HG03139 (cell line): ENCODE data around the gene ZNF862.
A peak's percentile ranks its signal among the peaks of the same experiment; 100 is the strongest.
"Not testable (repeated sequence)": the region's sequence is repeated elsewhere in the genome, so short reads cannot be mapped to it uniquely, and the experiment has no call there.

Experiments used
- ATAC-seq: cut with Tn5 transposase; IDR thresholded peaks from one replicate; pipeline ENCODE4 v1.9.1; 2021; ENCODE audit not compliant: unreplicated experiment

Gene ZNF862

DNA sequence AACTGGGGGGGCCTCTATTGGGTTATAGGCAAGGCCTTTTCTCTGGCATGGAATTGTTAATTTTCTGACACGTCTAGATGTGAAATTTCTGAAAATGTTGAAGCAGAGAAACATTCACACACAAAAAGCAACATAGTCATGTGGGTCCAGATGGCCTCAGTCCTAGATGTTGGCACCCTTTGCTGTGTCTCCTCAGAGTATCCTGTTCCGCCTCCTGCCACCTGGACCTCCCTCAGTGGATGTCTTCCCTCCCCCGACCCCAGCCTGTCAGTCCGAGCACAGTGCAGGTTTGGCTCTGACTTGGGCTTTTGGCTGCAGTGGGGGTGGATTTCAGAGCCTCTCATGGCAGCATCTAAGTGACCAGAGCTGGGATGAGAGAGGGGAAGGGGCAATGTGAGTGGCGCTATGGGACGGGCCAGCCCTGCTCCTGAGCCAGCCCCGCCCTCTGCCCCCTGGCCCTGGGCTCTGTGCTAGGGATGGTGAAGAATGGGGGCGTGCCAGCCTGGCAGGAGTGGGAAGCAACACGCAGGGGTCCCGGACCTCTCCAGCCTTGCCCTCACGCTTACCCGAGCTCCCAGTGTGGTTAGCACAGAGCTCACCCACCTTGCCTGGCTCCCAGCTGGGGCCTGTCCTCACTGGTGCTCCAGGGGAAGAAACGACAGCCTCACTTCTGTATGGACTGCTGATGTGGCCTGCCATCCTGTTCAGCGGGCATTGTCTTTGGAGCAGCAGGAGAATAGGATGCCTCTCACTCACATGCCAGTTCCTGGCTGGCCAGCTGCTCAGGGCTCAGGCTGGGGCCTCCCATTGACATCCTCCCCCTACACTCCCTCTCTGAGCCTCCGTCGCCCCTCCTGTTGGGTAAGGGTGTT, 41.8 kb downstream of the ZNF862 start:
- no peak for ATAC-seq

DNA sequence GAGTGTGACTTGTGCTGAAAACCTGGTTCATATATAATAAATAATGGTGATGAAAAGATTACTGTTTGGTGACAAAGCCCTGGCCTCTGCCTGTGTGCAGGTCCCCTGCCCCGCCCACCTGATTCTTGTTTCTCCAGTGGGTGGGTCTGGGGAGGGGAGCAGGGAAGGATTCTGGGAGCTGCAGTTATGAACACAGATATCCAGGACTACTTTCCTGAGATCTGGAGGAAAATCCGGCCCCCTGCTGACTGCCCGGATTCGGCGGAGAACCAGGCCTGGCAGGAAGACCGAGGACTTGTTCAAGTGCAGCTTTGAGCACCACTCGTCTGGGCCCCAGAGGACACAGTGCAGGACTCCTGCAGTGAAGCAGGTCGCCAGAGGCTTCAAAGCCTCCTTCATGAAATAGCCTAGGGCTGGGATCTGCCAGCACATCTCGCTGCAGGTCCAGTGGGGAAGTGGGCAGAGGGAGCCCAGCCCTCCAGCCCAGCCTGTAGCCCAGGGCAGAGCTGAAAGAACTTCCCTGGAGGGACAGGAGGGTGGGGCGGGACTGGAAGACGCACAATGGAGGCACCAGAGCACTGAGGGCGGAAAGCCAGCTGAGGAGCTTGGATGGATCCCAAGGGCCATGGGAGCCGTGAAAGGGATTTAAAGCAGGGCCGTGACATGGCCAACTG, 42.6 kb downstream of the ZNF862 start:
- ATAC-seq: no peak

DNA sequence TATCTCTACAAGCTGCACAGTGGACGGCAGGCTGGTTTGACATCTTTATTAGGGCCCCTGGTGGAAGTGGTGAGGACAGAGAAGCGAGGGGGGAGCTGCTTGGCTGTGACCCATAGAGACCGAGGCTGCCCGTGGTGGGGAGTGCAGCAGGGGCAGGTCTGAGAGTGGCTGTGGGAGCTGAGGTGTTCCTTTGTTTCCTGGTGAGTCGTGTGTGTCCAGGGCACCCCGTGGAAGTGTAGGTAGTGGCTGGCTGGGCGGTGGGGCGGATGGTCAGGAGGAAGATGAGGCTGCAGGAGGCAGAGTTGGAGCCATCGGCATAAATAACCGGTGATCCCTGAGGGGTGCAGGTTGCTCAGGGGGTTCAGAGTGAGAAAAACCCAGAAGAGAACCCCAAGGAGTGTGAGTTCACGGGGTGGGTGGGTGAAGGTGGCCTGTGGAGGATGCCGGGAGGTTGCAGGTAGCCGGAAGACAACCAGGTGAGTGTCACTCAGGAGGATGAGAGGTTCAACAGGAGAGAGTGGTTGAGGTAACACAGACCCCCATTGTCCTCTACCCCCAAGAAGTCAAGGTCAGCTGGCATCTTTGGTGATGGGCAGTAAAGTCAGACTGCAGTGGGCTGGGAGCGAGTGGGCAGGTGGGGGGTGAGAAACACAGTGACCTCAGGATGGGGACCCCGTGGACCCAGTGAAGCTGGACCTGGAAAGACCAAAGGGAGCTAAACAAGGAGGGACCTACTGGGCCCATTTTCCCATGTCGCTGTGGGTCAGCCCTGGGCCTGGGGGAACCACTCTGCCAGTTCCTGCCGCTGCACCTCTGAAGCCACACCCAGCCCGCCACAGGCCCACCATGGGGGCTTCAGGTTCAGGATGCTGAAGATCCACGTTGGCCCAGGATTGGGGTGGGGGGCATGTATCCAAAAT, 43.4 kb downstream of the ZNF862 start:
- no peak for ATAC-seq

DNA sequence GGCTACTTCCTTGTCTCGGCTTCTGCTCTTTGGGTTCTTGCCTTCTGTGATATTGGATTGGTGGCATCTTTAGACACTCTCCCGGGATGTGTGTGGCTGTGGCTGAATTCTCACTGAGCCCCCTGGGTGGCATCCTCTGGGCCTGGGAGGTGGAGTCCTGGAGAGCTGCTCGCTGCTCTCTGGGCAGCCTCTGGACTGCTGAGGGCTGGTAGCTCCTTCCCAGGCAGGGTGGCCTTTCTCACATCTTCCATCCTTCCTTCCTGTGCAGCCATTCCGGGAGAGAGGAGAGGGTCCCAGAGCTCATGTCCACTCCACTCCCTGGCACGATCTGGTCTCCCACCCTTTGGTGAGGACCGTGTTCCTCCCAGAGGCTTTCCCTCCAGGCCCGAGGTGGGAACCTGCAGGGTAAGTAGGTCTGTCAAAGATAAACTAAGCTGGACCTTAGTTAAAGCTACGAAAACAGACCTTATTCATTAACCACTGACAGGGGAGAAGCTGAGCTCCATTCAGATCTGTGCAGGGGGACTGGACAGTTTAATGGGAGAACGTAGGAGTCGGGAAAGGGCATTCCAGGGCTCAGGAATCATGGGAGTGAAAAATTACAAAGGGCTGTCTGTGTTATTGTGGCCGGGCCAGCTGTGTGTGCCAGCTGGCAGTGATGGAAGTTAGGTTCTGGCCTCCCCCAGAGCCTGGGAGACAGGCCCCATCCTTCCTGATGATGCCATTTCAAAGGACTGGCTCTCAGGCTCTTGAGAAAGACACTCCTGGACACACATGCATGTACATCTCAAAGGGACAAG, 44.3 kb downstream of the ZNF862 start:
- ATAC-seq: no peak

DNA sequence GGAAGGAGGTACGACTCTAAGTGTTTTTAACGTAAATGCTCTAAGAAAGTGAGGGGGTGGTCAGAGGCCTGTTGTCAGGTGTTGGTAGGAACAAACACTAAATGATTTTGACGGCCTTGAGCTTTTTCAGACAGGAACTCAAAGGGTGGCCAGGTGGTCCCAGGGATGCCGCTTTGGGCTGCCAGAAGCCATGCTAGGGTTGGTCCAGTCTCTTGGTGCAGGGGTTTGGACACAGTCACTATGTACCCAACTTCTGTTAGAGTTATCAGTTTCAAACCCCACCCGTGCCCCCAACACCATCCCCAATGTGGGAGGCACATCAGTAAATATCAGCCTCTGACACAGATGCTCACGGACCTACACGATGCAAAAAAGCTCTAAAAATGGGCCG, 44.9 kb downstream of the ZNF862 start:
- ATAC-seq: no peak

DNA sequence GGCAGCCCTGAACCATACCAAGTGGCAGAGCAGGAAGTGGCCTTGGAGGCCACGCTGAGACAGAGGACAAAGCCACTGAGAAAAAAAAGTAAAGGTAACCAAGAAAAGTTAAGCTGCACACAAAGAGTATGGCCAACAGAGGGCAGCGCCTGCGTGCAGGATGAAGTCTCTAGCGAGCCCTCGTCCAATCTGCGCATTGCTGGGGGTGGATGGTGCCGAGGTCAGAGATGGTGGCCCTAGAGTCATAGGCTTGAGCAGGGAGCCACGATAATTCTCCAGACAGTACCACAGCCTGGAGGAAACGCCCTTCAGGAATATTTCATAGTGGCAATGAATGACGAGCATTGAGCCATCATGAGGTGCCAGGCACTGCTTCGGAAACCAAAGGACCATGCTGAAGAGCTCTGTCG, 45.3 kb downstream of the ZNF862 start:
- peak; percentile 66 for ATAC-seq

DNA sequence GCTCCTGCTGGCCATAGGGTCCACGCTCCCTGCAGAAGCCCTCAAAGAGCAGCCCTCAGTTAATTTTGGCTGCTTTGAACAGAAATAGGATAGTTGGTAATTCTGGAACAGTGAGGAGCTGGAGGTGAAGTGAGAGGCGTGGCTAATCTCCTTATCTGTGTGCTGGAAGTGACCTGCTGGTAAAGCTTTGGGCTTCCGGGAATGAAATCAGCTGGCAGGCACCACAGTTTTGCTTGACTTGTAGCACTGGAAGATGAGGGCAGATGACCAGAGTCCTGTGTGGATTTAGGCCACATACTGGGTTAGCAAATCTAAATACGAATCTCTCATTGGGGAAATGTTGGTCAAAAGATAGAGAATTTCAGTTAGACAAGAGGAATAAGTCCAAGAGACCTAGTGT, 45.8 kb downstream of the ZNF862 start:
- ATAC-seq: no peak

DNA sequence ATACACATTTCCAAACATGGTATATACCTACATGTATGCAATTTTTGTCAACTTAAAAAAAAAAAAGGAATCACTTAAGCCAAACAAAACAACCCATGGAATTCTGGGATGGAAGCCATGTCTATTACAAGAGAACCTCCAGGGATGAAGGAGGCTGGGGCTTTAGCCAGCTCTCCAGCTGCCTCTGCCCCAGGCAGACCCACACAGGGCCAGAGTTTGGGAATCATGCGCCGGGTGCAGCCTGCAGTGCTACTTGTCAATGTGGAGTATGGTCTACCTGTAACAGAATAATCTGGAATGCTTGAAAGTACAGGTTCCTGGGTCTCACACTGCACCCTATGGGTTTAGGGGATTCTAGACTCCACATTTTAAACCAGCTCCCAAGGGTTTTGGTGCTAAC, 46.4 kb downstream of the ZNF862 start:
- ATAC-seq: no peak

DNA sequence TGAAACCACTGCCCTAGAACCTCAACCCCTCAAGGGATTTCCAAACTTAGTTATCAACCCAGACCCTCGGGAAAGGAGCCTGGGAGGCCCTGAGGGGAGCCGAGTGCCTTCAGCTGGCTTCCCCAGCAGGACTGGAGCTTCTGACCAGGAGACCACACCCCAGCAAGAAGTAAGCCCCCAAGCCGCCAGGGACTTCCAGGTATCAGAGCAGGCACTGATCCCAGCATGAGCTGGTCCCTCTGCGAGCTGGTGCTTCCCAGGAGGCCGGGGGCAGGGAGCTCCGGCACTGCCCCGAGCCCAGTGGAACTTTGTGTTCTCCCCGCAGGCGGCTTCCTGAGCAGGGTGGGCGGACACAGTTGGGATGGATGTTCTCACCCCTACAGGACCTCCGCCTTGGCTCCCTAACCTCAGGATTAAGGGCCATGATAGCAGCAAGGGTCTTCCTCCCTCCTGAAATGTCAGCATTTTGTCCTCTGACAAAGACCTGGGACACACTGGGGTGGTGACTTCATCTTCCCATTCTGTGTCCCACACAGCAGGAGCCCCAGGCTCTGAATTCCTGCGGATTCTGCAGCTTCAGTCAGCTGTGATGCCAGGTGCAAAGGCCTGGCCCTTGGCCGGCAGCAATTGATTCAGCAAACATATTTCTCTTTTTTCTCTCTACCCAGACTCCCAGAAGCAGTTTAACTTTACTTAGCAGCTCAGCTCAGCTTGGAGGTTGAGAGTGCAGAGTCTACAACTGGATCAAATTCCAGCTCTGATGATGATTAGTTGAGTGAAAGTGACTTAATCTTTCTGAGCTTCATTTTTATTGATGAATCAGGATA, 47.2 kb downstream of the ZNF862 start:
- ATAC-seq: no peak

DNA sequence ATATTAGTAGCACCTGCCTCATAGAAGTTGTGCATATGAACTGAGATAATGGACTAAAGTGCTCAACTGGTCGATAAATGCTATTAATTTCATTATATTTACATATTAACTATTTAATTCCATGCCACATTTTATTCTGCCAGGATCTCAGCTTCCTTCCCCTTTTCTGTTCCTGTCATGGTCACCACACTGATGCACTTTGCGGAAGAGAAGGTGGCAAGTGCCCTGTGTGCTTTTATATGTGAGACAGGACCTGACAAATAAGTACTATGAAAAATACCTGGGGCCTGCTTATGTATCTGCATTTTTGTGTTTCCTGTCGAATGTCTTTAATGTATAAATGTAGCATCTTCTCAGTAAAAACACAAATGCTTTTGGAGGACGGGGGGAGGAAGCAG, 47.8 kb downstream of the ZNF862 start:
- no peak for ATAC-seq

DNA sequence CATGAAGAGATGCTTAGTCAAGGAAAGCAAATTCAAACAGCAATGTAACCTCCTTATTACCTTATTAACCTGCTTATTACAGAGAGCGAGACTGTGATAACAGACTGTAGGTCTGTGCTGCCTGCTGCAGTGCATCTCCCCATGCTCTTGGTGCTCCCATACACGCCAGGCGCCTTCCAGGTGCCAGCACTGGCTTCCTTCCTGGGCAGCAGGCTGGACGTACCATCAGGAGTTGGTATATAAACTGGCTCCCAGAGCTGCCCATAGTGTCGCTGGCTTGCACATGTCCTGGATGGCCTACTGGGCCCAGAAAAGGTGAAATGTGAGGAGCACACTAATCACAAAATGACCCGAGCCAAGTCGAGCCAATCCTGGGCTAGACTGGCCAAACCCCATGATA, 49.1 kb downstream of the ZNF862 start:
- ATAC-seq: no peak

DNA sequence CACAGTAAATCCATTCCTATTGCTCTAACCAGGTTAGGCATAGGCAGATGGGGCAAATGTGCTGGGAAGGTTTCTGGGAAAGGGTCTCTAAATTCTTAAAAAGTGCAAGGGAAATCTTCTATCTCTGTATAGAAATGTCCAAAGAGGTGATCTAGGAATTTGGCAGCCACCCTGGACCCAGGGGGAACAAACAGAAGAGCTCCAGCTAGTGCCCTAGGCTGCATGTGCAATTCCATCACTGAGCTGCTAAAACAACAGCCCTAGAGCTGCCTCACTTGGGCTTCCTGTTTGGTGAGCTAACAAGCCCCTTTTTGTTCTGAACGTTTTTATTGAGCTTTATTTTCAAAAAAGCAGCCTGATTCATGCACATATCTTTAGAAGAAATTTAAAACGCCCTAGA, 52.5 kb downstream of the ZNF862 start:
- not testable (repeated sequence) for ATAC-seq

DNA sequence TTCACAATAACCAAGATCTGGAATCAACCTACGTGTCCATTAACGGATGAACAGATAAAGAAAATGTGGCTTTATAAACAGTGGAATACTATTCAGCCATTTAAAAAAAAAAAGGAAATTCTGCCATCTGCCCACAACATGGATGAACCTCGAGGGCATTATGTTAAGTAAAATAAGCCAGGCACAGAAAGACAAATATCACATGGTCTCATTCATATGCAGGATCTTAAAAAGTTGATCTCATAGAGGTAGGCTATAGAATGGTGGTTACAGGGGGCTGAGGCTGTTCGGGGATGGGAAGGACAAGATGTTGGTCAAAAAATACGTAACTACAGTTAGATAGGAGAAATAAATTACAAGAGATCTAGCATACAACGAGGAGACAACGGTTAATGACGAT, 56.8 kb downstream of the ZNF862 start:
- ATAC-seq: not testable (repeated sequence)

DNA sequence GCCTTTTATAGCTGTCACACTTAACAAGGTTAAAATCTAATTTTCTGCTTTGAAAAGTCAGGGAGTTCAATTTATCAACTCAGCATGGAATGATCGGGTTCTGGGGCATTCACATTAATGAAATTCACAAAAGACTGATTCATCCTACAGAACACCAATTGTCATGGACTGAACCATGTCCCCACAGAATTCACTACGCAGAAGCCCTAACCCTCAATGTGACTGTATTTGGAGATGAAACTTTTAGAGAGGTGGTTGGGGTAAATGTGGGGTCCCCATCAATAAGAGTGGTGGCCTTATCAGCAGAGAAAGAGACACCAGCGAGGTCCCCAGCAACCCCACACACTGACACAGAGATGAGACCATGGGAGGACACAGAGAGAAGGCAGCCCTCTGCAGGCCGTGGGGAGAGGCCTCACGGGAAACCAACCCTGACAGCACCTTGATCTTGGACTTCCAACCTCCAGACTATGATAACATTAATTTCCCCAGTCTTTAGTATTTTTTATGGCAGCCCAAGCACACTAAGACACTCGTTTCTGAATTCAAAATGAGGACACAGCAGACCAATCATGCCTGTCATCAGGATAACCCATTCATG, 69.7 kb downstream of the ZNF862 start:
- ATAC-seq: not testable (repeated sequence)

DNA sequence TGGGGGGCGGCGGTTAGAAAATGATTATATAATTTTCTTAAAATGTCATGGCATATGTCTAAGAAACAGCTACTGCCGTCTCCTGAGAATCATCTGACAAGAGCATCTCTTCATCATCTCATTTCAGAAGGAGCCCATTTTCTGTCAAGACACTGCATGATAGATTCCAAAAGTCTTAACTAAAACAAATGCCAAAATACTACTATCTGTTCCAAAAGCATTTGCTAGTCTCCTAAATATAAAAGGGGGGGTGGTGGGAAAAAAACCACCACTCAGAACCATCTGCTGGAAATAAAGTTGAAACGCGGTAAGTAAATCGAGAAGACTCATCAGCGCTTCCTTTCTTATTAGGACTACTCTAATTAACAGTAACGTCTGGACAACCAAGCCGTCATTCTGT, 72.0 kb downstream of the ZNF862 start:
- ATAC-seq: not testable (repeated sequence)

DNA sequence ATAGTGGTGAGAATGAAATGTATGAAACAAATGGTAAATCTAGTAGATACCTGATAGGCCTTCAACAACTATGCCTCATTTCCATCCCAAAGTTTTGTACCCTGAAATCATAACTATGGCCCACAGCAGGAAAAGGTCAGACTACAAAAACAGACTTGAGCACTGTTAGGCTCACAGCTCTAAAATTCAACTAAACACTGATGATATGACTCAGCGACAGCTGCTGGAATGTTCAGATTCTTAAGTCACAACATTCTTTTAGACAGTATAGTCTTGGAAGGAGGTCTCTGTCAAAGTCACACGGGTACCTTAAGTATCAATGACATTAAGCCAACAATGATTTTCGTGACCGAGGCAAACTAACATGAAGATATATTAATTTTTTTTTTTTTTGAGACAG, 74.0 kb downstream of the ZNF862 start:
- not testable (repeated sequence) for ATAC-seq
